Upper lobe of right lung (tissue), 1 donor: ENCODE measurements around the gene LFNG. TPM values are rescaled to one million over a fixed set of nuclear protein-coding genes. Genes with fewer than 3 reads are reported as not detected.

Source experiments
- ATAC-seq: fragments of 200-7000 bp; cut with Tn5 transposase; one replicate; pipeline ENCODE4 v1.9.1; 2020; ENCODE audit warnings: mild to moderate bottlenecking, moderate library complexity
- DNase-seq: peaks from one replicate; pipeline ENCODE4 v3.0.0-alpha.2; 2020
- H3K27ac ChIP-seq: fragments of 200-600 bp; one replicate; pipeline ENCODE4 v1.8.0; 2022
- H3K27me3 ChIP-seq: fragments of 200-600 bp; one replicate; pipeline ENCODE4 v1.8.0; 2022; ENCODE audit warnings: mild to moderate bottlenecking
- H3K36me3 ChIP-seq: fragments of 200-600 bp; one replicate; pipeline ENCODE4 v1.8.0; 2022
- H3K4me1 ChIP-seq: fragments of 200-600 bp; one replicate; pipeline ENCODE4 v1.8.0; 2022
- H3K4me3 ChIP-seq: fragments of 200-600 bp; one replicate; pipeline ENCODE4 v1.8.0; 2022; ENCODE audit warnings: mild to moderate bottlenecking
- H3K9me3 ChIP-seq: fragments of 200-600 bp; one replicate; pipeline ENCODE4 v1.8.0; 2022
- CTCF ChIP-seq: fragments of 200-600 bp; IDR thresholded peaks from one replicate; pipeline ENCODE4 v1.8.0; 2022; ENCODE audit warnings: antibody characterized with exemption
- intact Hi-C: fragments of 100-400 bp; cut with DNase I; formaldehyde crosslinking; loops from one replicate; pipeline ENCODE4 v1.11.0; 2022
- total RNA-seq: library from RNA; stranded (reverse); fragmentation: NEBNext Ultra II Directional; extraction: Animal tissue kit (Norgen Biotek cat#: 25700); gene quantifications from one replicate; pipeline ENCODE4 v1.2.1, GENCODE V29; 2021
- donor health status: DM: no; HTN: yes; CAD: no; lungs with severe emphysema.

The LFNG gene
- total RNA-seq, 1 donor from 2014 or later: 35.4 TPM

DNA sequence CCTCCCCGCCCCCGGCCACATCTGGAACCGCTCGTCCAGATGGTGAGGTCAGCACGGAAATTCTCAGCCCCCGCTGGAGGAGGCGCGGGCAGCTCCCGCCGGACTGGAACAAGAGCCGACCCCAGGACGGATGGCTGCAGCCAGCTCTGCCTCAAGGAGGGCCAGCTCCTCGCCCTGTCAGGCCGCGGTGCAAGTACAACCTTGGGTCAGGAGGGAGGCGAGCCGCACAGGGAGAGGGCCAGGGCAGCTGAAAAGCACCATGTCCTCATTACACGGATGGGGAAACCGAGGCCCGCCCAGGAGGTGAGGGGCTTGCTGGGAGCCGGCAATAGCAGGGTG lies 39.5 kb upstream of the LFNG start:
- H3K36me3 ChIP-seq: no peaks in the 10 kb centered on the region
- peaks cover 15% of the 10 kb centered on the region for H3K4me1 ChIP-seq
- H3K4me3 ChIP-seq: no peak overlapping the region
- H3K27ac ChIP-seq: no peak overlapping the region
- intact Hi-C loops: no loop called here
- no peak for TF ChIP-seq CTCF
- H3K27me3 ChIP-seq: peaks cover 8% of the 10 kb centered on the region
- DNase-seq: peak; percentile 63
- no peaks in the 10 kb centered on the region for H3K9me3 ChIP-seq
- no peak for ATAC-seq

- H3K36me3 ChIP-seq: no peaks in the 10 kb centered on the region
- ATAC-seq (no peak), DNase-seq (no peak)
- no peaks in the 10 kb centered on the region for H3K9me3 ChIP-seq
- no peak for TF ChIP-seq CTCF
- intact Hi-C loops: no loop called here
- peaks cover 8% of the 10 kb centered on the region for H3K27me3 ChIP-seq
- H3K4me3 ChIP-seq: no peak overlapping the region
- no peak overlapping the region for H3K27ac ChIP-seq
- H3K4me1 ChIP-seq: peaks cover 15% of the 10 kb centered on the region
These were observed 38.4 kb upstream of the LFNG start for GRCh38 chr7:2481195-2481594.

DNA sequence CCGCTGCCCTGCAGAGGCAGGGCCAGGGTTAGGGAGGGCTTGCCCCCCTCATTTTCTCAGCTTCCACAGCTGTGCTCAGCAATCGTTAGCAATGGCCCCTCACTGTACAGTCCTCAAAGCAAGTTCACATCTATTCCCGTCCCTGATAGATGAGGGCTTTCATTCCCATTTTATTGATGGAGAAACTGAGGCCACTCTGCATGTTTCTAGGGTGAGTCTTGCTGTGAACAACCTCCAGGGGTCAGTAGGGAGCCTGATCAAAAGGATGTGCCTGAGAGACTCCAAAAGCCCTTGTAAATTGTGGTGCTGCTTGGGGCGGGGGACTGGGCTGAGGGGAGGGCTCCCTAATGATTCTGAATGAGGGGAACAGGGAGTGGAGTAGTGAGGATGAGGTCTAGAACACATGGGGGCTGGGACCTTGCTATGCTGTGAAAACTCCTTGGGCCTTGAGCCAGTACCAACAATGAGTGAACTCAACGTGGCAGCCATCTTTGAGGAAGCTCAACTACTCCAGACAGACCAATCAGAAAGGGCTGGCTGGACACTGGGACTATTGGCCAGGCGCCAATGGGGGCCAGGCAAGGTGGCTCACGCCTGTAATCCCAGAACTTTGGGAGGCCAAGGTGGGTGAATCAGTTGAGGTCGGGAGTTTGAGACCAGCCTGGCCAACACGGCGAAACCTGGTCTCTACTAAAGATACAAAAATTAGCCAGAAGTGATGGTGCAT lies 36.7 kb upstream of the LFNG start:
- Histone ChIP-seq H3K27ac (no peak overlapping the region), H3K27me3 (no peaks in the 10 kb centered on the region), H3K36me3 (no peaks in the 10 kb centered on the region), H3K4me1 (peaks cover 9% of the 10 kb centered on the region), H3K4me3 (no peak overlapping the region), H3K9me3 (no peaks in the 10 kb centered on the region)
- TF ChIP-seq CTCF: no peak
- intact Hi-C loops: no loop called here
- DNase-seq: no peak
- ATAC-seq: no peak

- no peak for ATAC-seq
- no peak for TF ChIP-seq CTCF
- Histone ChIP-seq H3K4me1 (peaks cover 4% of the 10 kb centered on the region), H3K9me3 (no peaks in the 10 kb centered on the region), H3K27me3 (no peaks in the 10 kb centered on the region), H3K36me3 (no peaks in the 10 kb centered on the region), H3K27ac (no peak overlapping the region), H3K4me3 (no peak overlapping the region)
- DNase-seq: no peak
- intact Hi-C loops: no loop called here
These were observed 36.1 kb upstream of the LFNG start for GRCh38 chr7:2483494-2483893.

GRCh38 chr7:2484868-2485267 lies 34.7 kb upstream of the LFNG start:
- TF ChIP-seq CTCF: no peak
- intact Hi-C loops: no loop called here
- H3K27ac ChIP-seq: no peak overlapping the region
- H3K4me1 ChIP-seq: peaks cover 5% of the 10 kb centered on the region
- H3K4me3 ChIP-seq: no peak overlapping the region
- H3K27me3 ChIP-seq: no peaks in the 10 kb centered on the region
- no peak for ATAC-seq
- no peaks in the 10 kb centered on the region for H3K36me3 ChIP-seq
- H3K9me3 ChIP-seq: no peaks in the 10 kb centered on the region
- no peak for DNase-seq
